ENCODE data around the gene MVP. TPM values are rescaled to one million over a fixed set of nuclear protein-coding genes. Genes with fewer than 3 reads are reported as not detected.
A peak's percentile ranks its signal among the peaks of the same experiment; 100 is the strongest.
"Not testable (repeated sequence)": the region's sequence is repeated elsewhere in the genome, so short reads cannot be mapped to it uniquely, and the experiment has no call there.

Gene MVP
- total RNA-seq, 1 experiment from 2014 or later = 164 TPM

- peaks cover 13% of the 10 kb centered on the region for H3K27me3 Mint-ChIP-seq (ENCODE audit: unreplicated experiment)
- H3K27ac Mint-ChIP-seq (ENCODE audit: unreplicated experiment) = peak overlapping the region; percentile 99
- CTCF ChIA-PET = interaction anchor here (0.5 to 0.6 kb wide), 2 partner anchors 18 to 31 kb away, joined by 3 read pairs; no protein-coding TSS in a partner anchor
- no peak for TF ChIP-seq CTCF (IDR thresholded peaks at IDR 0.05; ENCODE audit: unreplicated experiment)
- BruUV-seq (replicated peaks) = no TSS peak
- no peak for DNase-seq
- peak overlapping the region; percentile 89 for H3K4me3 Mint-ChIP-seq (ENCODE audit: low read depth, unreplicated experiment)
- no peaks in the 10 kb centered on the region for H3K9me3 Mint-ChIP-seq (ENCODE audit: low read depth, unreplicated experiment)
- peaks cover 7% of the 10 kb centered on the region for H3K4me1 Mint-ChIP-seq (ENCODE audit: low read depth, unreplicated experiment)
- intact Hi-C loops (cut with micrococcal nuclease; ENCODE audit: unreplicated experiment) = loop anchor here (2.0 to 5.0 kb wide), 4 partner anchors 34 to 157 kb away; partner anchors contain the start of genes MVP and SEZ6L2
- H3K36me3 Mint-ChIP-seq (ENCODE audit: insufficient read depth, unreplicated experiment) = peaks cover 31% of the 10 kb centered on the region
Measured at GRCh38 chr16:29863669-29863984, 43.4 kb downstream of the MVP start.

GRCh38 chr16:29864205-29864604, 43.9 kb downstream of the MVP start:
- peaks cover 13% of the 10 kb centered on the region for H3K27me3 Mint-ChIP-seq (ENCODE audit: unreplicated experiment)
- H3K4me3 Mint-ChIP-seq (ENCODE audit: low read depth, unreplicated experiment) = no peak overlapping the region
- no peak overlapping the region for H3K27ac Mint-ChIP-seq (ENCODE audit: unreplicated experiment)
- H3K36me3 Mint-ChIP-seq (ENCODE audit: insufficient read depth, unreplicated experiment) = peaks cover 28% of the 10 kb centered on the region
- peaks cover 7% of the 10 kb centered on the region for H3K4me1 Mint-ChIP-seq (ENCODE audit: low read depth, unreplicated experiment)
- no peak for DNase-seq
- CTCF ChIA-PET = interaction anchor here (0.6 to 0.9 kb wide), 2 partner anchors 11 to 36 kb away, joined by 4 read pairs; partner anchors contain the start of genes ASPHD1 and SEZ6L2
- intact Hi-C loops (cut with micrococcal nuclease; ENCODE audit: unreplicated experiment) = loop anchor here (5.0 kb wide), 3 partner anchors 33 to 143 kb away; partner anchors contain the start of genes MVP and SEZ6L2
- TF ChIP-seq CTCF (IDR thresholded peaks at IDR 0.05; ENCODE audit: unreplicated experiment) = no peak
- no peaks in the 10 kb centered on the region for H3K9me3 Mint-ChIP-seq (ENCODE audit: low read depth, unreplicated experiment)
- BruUV-seq (replicated peaks) = no TSS peak

- no peak for DNase-seq
- CTCF ChIA-PET = interaction anchor here (2.2 kb wide), 1 partner anchor 20 kb away, joined by 8 read pairs; no protein-coding TSS in a partner anchor
- Mint-ChIP-seq H3K36me3 (ENCODE audit: insufficient read depth, unreplicated experiment) (peaks cover 5% of the 10 kb centered on the region), H3K27ac (ENCODE audit: unreplicated experiment) (no peak overlapping the region), H3K4me1 (ENCODE audit: low read depth, unreplicated experiment) (no peaks in the 10 kb centered on the region), H3K9me3 (ENCODE audit: low read depth, unreplicated experiment) (no peaks in the 10 kb centered on the region), H3K27me3 (ENCODE audit: unreplicated experiment) (peaks cover 13% of the 10 kb centered on the region), H3K4me3 (ENCODE audit: low read depth, unreplicated experiment) (no peak overlapping the region)
- BruUV-seq (replicated peaks) = no TSS peak
- TF ChIP-seq CTCF (IDR thresholded peaks at IDR 0.05; ENCODE audit: unreplicated experiment) = no peak
- intact Hi-C loops (cut with micrococcal nuclease; ENCODE audit: unreplicated experiment) = no loop called here
Measured at GRCh38 chr16:29868396-29869009, 48.2 kb downstream of the MVP start.

- H3K4me1 Mint-ChIP-seq (ENCODE audit: low read depth, unreplicated experiment); intact Hi-C loops (cut with micrococcal nuclease; ENCODE audit: unreplicated experiment); H3K4me3 Mint-ChIP-seq (ENCODE audit: low read depth, unreplicated experiment); DNase-seq; H3K9me3 Mint-ChIP-seq (ENCODE audit: low read depth, unreplicated experiment); H3K36me3 Mint-ChIP-seq (ENCODE audit: insufficient read depth, unreplicated experiment); H3K27ac Mint-ChIP-seq (ENCODE audit: unreplicated experiment); BruUV-seq (replicated peaks): not testable (repeated sequence)
- CTCF ChIA-PET = interaction anchor here (2.2 kb wide), 1 partner anchor 21 kb away, joined by 8 read pairs; no protein-coding TSS in a partner anchor
- peaks cover 13% of the 10 kb centered on the region for H3K27me3 Mint-ChIP-seq (ENCODE audit: unreplicated experiment)
Measured at GRCh38 chr16:29869067-29869466, 48.8 kb downstream of the MVP start.
